ENCODE results near the gene BOK. TPM values are rescaled to one million over a fixed set of nuclear protein-coding genes. Genes with fewer than 3 reads are reported as not detected.

The BOK gene
- total and polyA plus RNA-seq, 2 of the 13 experiments (the other 11 are each of a cell fraction or from before 2014, with no cell fraction given), result 35.5 to 39.2 TPM

DNA sequence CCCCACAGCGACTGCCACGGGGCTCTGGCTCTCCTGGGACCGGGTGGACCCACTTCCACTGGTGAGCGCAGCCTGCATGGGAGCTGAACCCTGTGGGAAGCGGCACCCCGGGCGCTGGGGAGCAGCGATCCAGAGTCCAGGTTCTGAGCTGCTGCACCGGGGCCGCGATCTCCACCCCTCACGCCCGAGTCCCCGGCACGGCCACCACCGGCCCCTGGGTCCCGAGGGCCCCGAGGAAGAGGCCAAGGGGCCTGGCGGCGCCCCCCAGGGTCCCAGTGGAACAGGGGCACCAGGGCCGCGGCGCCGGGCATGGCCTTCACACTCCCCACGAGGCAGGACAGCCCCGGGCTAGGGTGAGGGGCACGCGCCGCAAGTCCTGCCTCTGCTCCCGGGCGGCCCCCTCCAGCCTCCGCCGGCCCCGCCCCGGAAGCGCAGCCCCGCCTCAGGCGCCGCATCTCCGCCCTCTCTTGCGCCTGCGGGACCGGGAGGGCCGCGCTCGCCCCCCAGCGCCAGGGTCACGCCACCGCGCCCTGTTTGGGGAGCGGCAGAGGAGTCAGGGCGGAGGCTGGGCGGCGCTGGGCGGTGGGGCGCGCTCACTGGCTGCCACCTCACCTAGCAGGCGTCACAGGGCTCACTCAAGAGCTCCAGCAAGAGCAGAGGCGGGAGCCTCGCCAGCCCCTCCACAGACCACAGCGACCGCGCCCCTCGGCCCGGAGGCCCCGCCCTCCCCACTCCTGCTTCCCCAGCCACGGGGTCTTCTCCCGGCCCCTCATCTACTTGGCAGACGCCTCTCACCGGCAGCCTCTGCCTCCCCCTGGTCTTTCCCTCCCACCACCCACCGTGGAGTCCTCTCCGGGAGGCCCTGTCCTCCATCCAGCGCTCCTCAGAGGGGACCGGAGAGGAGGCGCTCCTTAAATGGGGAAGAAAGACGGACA, 51.6 kb downstream of the BOK start (continued):
- TF ChIP-seq, protein P1, sequence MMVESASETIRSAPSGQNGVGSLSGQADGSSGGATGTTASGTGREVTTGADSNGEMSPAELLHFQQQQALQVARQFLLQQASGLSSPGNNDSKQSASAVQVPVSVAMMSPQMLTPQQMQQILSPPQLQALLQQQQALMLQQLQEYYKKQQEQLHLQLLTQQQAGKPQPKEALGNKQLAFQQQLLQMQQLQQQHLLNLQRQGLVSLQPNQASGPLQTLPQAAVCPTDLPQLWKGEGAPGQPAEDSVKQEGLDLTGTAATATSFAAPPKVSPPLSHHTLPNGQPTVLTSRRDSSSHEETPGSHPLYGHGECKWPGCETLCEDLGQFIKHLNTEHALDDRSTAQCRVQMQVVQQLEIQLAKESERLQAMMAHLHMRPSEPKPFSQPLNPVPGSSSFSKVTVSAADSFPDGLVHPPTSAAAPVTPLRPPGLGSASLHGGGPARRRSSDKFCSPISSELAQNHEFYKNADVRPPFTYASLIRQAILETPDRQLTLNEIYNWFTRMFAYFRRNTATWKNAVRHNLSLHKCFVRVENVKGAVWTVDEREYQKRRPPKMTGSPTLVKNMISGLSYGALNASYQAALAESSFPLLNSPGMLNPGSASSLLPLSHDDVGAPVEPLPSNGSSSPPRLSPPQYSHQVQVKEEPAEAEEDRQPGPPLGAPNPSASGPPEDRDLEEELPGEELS (CRISPR knock-in tag; IDR thresholded peaks at IDR 0.05), result peak; percentile 39; the same call in 1 of the 2 replicates
- 0 out of 2 replicates have a peak, but pooled peaks have one; percentile 1 for TF ChIP-seq ZNF7 (CRISPR knock-in tag; IDR thresholded peaks at IDR 0.05)
- no peak for TF ChIP-seq ZNF3 (CRISPR knock-in tag; IDR thresholded peaks at IDR 0.05)
- no peak for TF ChIP-seq POLR2AphosphoS2 (IDR thresholded peaks at IDR 0.05; ENCODE audit: low read depth, low read length)
- TF ChIP-seq, protein P2, sequence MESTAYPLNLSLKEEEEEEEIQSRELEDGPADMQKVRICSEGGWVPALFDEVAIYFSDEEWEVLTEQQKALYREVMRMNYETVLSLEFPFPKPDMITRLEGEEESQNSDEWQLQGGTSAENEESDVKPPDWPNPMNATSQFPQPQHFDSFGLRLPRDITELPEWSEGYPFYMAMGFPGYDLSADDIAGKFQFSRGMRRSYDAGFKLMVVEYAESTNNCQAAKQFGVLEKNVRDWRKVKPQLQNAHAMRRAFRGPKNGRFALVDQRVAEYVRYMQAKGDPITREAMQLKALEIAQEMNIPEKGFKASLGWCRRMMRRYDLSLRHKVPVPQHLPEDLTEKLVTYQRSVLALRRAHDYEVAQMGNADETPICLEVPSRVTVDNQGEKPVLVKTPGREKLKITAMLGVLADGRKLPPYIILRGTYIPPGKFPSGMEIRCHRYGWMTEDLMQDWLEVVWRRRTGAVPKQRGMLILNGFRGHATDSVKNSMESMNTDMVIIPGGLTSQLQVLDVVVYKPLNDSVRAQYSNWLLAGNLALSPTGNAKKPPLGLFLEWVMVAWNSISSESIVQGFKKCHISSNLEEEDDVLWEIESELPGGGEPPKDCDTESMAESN (CRISPR knock-in tag; conservative IDR thresholded peaks at IDR 0.05), result peak; percentile 89
- TF ChIP-seq, protein P3, sequence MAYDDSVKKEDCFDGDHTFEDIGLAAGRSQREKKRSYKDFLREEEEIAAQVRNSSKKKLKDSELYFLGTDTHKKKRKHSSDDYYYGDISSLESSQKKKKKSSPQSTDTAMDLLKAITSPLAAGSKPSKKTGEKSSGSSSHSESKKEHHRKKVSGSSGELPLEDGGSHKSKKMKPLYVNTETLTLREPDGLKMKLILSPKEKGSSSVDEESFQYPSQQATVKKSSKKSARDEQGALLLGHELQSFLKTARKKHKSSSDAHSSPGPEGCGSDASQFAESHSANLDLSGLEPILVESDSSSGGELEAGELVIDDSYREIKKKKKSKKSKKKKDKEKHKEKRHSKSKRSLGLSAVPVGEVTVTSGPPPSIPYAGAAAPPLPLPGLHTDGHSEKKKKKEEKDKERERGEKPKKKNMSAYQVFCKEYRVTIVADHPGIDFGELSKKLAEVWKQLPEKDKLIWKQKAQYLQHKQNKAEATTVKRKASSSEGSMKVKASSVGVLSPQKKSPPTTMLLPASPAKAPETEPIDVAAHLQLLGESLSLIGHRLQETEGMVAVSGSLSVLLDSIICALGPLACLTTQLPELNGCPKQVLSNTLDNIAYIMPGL (CRISPR knock-in tag; IDR thresholded peaks at IDR 0.05; ENCODE audit: borderline replicate concordance in 1 of 2, low read depth in 1 of 2), result peak; percentile 91 to 92
- TF ChIP-seq TCF12 (IDR thresholded peaks at IDR 0.05), result no peak
- TF ChIP-seq TCF12 (CRISPR knock-in tag; IDR thresholded peaks at IDR 0.05), result peak; percentile 82
- TF ChIP-seq, protein P4, sequence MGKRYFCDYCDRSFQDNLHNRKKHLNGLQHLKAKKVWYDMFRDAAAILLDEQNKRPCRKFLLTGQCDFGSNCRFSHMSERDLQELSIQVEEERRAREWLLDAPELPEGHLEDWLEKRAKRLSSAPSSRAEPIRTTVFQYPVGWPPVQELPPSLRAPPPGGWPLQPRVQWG (CRISPR knock-in tag; IDR thresholded peaks at IDR 0.05; ENCODE audit: borderline replicate concordance, low read depth), result no peak
- no peak for TF ChIP-seq GPN1 (CRISPR knock-in tag; IDR thresholded peaks at IDR 0.05; ENCODE audit: borderline replicate concordance)
- TF ChIP-seq, protein P5, sequence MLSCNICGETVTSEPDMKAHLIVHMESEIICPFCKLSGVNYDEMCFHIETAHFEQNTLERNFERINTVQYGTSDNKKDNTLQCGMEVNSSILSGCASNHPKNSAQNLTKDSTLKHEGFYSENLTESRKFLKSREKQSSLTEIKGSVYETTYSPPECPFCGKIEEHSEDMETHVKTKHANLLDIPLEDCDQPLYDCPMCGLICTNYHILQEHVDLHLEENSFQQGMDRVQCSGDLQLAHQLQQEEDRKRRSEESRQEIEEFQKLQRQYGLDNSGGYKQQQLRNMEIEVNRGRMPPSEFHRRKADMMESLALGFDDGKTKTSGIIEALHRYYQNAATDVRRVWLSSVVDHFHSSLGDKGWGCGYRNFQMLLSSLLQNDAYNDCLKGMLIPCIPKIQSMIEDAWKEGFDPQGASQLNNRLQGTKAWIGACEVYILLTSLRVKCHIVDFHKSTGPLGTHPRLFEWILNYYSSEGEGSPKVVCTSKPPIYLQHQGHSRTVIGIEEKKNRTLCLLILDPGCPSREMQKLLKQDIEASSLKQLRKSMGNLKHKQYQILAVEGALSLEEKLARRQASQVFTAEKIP (CRISPR knock-in tag; IDR thresholded peaks at IDR 0.05; ENCODE audit: borderline replicate concordance), result no peak
- TF ChIP-seq ZSCAN22 (CRISPR knock-in tag; IDR thresholded peaks at IDR 0.05), result no peak
- TF ChIP-seq POLR2G (IDR thresholded peaks at IDR 0.05; ENCODE audit: low read depth, low read length), result peak; percentile 88
- peak; percentile 29; the same call in 1 of the 2 replicates for TF ChIP-seq SIN3B (IDR thresholded peaks at IDR 0.05; ENCODE audit: low read length)
- no peak for TF ChIP-seq TP53 (CRISPR knock-in tag; conservative IDR thresholded peaks at IDR 0.05)
- peak; percentile 85 for TF ChIP-seq AGO2 (optimal IDR thresholded peaks at IDR 0.05; ENCODE audit: low read depth, low read length)
- no peak for TF ChIP-seq CEBPB (IDR thresholded peaks at IDR 0.05; ENCODE audit: borderline replicate concordance, low read depth, low read length)
